Measurements from ENCODE around the gene RHOG.

DNA sequence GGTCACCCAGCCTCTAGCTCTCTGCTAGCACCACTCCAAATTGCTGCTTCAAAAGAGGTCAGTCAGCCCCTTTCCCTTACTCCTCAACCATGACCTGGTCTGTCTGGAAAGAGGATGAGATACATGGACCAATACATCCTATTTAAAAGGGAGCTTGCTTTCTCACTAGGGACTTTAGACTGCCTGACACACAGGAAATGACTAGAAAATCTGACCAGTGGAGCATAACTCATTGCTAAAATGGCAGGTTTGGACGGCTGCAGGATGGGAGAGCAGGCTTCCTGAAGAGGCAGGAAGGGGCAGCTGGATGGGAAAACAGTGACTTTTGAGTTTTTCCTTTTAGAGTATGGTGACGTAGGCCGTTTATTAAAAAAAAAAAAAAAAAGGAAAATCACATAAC is 40.0 kb upstream of the RHOG start:
- no peak for TF ChIP-seq ZFX (CRISPR knock-in tag; IDR thresholded peaks at IDR 0.05)
- no peak for TF ChIP-seq CBX8 (IDR thresholded peaks at IDR 0.05; ENCODE audit: borderline replicate concordance, extremely low read depth, low read depth, low read length, poor library complexity, severe bottlenecking)
- TF ChIP-seq, protein P1, sequence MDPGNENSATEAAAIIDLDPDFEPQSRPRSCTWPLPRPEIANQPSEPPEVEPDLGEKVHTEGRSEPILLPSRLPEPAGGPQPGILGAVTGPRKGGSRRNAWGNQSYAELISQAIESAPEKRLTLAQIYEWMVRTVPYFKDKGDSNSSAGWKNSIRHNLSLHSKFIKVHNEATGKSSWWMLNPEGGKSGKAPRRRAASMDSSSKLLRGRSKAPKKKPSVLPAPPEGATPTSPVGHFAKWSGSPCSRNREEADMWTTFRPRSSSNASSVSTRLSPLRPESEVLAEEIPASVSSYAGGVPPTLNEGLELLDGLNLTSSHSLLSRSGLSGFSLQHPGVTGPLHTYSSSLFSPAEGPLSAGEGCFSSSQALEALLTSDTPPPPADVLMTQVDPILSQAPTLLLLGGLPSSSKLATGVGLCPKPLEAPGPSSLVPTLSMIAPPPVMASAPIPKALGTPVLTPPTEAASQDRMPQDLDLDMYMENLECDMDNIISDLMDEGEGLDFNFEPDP (CRISPR knock-in tag; IDR thresholded peaks at IDR 0.05), result no peak

Measured in K562 (cell line).